HL-60/S4 (cell line): ENCODE results near the gene ENDOV.

Experiments used
- in situ Hi-C: fragments of 300-500 bp; cut with MboI; formaldehyde crosslinking; loops from 2 replicates; pipeline ENCODE4 v1.14.3; 2022; ENCODE audit warnings: low sequenced_read_pairs

Gene ENDOV

DNA sequence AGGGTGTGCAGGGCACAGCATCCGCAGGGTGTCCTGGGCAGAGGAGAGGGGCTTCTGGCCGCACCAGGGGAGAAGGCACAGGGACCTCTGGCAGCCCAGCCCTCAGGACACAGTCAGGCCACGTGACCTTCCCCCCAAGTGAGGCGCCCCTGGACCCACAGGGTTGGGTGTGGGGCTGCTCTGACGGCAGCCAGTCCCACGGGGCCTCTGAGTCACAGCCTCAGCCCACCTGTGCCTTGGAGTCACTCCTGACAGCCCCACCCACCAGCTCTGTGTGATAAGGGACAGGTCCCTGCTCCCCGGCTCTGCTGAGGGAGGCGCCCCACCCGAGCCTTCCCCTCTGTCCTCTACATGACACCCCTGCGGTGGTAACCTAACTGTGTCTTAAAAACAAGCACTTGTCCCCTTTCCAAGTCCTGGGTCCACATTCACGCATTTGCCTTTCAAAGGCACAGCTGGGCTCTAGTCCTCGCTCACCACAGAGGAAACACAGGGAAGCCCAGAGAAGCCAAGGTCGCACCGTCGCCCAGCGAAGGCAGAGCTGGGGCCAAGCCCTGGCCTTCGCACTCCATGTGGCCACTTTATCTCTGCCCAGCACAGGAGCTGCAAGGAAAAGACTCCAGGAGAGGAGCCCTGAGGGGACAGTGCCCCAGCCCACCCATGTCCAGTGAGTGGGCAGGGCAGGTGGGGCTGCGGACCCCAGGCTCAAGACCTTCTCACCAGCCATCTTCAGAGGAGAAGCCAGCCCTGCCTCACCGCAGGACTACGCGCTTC, 66.5 kb downstream of the ENDOV start:
- in situ Hi-C loops: no loop called here

DNA sequence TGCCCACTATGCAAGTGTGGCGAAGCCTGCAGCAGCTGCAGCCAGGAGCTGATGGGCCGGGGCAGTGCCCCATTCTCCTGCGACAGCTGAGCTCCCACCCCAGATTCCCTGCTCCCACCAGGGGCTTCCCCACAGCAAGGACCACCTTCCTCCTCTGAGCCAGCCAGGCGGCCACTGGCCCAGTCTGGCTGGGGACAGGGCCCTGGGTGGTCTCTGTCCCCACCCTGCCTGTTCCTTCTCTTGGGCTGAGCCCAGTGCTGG, 67.0 kb downstream of the ENDOV start:
- in situ Hi-C loops: no loop called here

DNA sequence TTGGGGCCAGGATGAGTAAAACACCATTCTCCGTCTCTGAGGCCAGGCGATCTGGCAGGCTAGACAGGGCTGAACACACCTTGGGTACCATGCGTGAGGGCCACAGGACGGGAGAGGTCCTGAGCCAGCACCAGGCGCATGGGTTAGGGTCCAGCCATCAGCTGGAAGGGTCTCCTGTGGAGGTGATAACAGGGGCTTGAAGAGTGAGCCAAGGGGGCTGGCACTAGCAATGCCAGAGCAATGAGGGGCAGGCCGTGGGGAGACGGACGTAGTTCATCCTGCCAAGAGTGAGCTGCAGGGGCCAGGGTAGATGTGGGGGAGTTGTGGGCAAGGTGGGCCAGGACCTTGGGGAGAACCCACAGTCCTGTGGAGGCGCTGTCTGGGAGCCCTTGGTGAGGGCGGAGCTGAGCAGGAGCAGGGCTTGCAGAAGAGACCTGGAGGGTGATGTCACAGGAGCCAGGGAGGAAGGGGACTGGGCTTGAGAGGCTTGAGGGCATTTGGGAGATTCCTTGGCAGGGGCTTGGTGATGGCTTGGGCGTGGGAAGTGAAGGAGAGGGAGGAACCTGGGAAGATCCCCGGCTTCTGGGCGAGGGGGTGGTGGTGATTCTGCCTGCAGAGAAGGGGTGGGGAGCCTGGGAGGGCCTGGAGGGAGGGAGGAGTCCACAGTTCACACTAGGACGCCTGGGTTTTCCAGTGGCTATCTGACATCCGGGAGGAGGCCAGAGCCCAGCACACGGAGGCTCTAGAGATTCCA, 67.8 kb downstream of the ENDOV start:
- in situ Hi-C loops: no loop called here

DNA sequence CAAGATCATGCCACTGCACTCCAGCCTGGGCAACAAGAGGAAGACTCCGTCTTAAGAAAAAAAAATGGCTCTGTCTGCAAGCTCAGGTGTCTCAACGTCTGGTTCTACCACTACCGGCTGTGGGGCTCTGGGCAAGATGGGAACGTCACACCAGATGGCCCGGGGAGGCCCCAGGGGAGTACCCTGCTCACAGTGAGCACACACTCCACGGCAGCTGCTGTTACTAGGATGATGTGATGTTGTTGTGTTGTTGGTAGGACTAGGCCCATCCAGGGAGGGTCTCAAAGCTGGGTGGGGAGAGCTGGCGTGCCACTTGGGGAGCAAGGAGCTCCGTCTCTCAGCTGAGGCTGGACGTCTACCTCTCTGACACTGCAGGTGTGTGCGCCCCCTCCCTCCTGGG, 70.9 kb downstream of the ENDOV start:
- in situ Hi-C loops: no loop called here

DNA sequence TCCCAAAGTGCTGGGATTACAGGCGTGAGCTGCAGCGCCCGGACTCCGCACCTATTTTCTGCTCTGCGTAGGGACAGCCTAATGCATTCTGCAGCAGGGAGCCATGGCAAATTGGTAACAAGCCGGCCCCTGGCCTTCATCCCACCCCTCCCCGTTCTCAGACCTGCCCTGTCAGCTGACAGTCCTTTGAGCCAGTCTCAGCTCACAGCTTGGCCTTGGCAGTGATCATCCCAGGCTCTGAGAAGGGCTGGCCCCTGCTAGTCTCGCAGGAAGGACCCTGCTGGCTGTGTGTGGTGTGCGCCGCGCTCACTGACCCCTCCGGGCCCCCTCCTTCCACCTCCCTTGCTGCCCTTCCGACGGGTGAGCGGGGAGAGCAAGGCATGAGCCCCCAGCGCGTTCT, 71.7 kb downstream of the ENDOV start:
- in situ Hi-C loops: no loop called here

DNA sequence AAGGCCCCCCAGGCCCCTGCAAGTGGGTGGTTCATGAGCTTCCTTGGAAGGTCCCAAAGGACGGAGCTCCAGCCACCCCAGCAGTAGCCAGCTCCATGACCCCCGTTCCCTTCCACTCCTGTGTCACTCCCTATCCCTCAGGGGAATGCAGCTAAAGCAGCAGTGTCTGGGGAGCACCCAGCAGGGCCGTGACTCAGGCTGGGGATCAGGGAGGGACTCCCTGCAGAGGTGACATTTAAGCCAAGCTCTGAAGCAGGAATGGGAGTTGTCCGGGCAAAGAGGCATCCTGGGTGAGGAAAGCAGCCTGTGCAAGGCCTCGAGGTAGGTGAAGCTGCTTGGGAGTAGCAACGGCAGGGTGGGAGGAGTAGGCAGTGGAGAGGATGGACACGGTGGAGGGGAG, 72.5 kb downstream of the ENDOV start:
- in situ Hi-C loops: no loop called here
